Myocyte (in vitro differentiated cells): Measurements from ENCODE around the gene LCMT2. TPM values are rescaled to one million over a fixed set of nuclear protein-coding genes. Genes with fewer than 3 reads are reported as not detected.
"Not testable (repeated sequence)": the region's sequence is repeated elsewhere in the genome, so short reads cannot be mapped to it uniquely, and the experiment has no call there.

Experiments used
- DNase-seq: peaks from one replicate; pipeline ENCODE4 v3.0.0-alpha.2; 2012; ENCODE audit warnings: low read depth
- total RNA-seq: library from RNA; depleted of rRNA; stranded (reverse); fragments of >200 nt; gene quantifications from 2 replicates; pipeline ENCODE4 v1.2.3, GENCODE V29; 2014

Gene LCMT2
- total RNA-seq, 1 donor from 2014 or later: 7.1 TPM

- no peak for DNase-seq
Measured at GRCh38 chr15:43316016-43316970, 14.1 kb downstream of the LCMT2 start.

- peak; percentile 17 for DNase-seq
Measured at GRCh38 chr15:43314171-43314570, 16.2 kb downstream of the LCMT2 start.

GRCh38 chr15:43312378-43312777, 18.0 kb downstream of the LCMT2 start:
- DNase-seq: no peak

GRCh38 chr15:43302205-43302817, 28.1 kb downstream of the LCMT2 start, which contains the start of gene TGM7:
TSS of gene TGM7 (minus strand) at chr15:43302255.
- DNase-seq: no peak

- DNase-seq: no peak
Measured at GRCh38 chr15:43299884-43300283, 30.5 kb downstream of the LCMT2 start.

- no peak for DNase-seq
Measured at GRCh38 chr15:43299411-43299810, 31.0 kb downstream of the LCMT2 start.

GRCh38 chr15:43294091-43294706, 36.2 kb downstream of the LCMT2 start:
- DNase-seq: no peak

- DNase-seq: no peak
Measured at GRCh38 chr15:43293432-43293831, 36.9 kb downstream of the LCMT2 start.

GRCh38 chr15:43292375-43293078, 37.8 kb downstream of the LCMT2 start:
- no peak for DNase-seq

GRCh38 chr15:43289656-43290055, 40.7 kb downstream of the LCMT2 start:
- not testable (repeated sequence) for DNase-seq

- DNase-seq: no peak
Measured at GRCh38 chr15:43287254-43287653, 43.1 kb downstream of the LCMT2 start.

- DNase-seq: no peak
Measured at GRCh38 chr15:43286074-43286473, 44.3 kb downstream of the LCMT2 start.

GRCh38 chr15:43285609-43286037, 44.8 kb downstream of the LCMT2 start:
- DNase-seq: peak; percentile 78

GRCh38 chr15:43283526-43283925, 46.8 kb downstream of the LCMT2 start:
- DNase-seq: no peak

GRCh38 chr15:43281926-43282602, 48.3 kb downstream of the LCMT2 start:
- DNase-seq: no peak

- DNase-seq: no peak
Measured at GRCh38 chr15:43280996-43281395, 49.4 kb downstream of the LCMT2 start.

GRCh38 chr15:43279496-43279895, 50.9 kb downstream of the LCMT2 start:
- no peak for DNase-seq

- DNase-seq: no peak
Measured at GRCh38 chr15:43278869-43279268, 51.5 kb downstream of the LCMT2 start.

- no peak for DNase-seq
Measured at GRCh38 chr15:43277901-43278300, 52.5 kb downstream of the LCMT2 start.

- DNase-seq: no peak
Measured at GRCh38 chr15:43277231-43277823, 53.0 kb downstream of the LCMT2 start.
